NCI-H1105 (cell line): Measurements from ENCODE around the gene CLDN6.

Experiments
- DNase-seq: peaks from one replicate; lab custom pipeline; 2025; lab: John Stamatoyannopoulos, UW

Gene CLDN6

DNA sequence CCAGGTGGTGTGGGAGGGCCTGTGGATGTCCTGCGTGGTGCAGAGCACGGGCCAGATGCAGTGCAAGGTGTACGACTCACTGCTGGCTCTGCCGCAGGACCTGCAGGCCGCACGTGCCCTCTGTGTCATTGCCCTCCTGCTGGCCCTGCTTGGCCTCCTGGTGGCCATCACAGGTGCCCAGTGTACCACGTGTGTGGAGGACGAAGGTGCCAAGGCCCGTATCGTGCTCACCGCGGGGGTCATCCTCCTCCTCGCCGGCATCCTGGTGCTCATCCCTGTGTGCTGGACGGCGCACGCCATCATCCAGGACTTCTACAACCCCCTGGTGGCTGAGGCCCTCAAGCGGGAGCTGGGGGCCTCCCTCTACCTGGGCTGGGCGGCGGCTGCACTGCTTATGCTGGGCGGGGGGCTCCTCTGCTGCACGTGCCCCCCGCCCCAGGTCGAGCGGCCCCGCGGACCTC, 4.5 kb downstream of the CLDN6 start:
- DNase-seq = no peak

DNA sequence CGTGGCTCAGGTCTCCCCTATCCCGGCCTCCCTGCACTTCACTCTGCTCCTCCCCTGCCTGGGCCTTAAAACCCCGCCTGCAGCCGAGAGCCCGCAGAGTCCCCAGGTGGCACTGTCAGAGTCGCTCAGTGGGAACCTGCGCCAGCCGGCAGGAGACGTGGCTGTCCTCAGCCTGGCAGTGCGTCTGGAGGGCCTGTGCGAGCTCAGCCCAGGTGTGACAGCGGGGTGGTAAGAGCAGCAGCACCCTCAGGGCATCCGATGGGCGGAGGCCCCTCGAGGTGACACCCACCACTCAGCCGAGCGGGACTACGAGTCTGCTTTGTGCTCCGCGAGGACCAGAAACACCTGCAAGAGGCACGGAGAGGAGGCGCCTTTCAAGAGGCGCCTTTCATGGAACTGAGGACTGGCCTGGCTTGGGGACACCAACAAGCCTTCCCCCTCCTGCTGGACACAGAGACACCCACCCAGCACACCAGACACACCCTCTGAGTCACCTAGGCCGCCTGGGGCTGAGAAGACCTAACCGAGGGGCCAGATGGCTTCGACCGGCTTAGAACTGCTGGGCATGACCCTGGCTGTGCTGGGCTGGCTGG, 5.1 kb downstream of the CLDN6 start, which contains the start of gene CLDN9:
TSS of gene CLDN9 (plus strand) at position 96 of the 593 bp plus-strand sequence. CDS start at position 536, 440 bp downstream.
- DNase-seq = peak; percentile 61

DNA sequence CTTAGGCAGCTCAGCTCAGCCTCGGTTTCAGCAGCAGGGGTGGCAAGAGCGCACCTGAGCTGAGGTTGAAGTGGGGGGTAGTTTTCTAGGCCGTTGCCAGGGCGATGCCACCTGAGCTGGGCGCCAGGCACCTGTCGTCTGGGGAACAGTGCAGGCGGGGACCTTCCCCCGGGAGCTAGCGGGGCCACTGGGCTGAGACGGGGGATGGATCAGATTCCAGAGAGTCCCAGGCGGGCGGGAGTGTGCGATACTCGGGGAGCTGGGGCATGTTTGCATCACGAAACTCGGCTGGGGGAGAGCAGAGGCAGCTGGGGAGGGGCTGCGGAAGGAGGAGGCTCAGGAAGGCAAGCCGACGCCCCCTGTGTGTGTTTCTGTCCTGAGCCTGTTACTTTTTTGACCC, 5.7 kb downstream of the CLDN6 start:
- peak; percentile 81 for DNase-seq

DNA sequence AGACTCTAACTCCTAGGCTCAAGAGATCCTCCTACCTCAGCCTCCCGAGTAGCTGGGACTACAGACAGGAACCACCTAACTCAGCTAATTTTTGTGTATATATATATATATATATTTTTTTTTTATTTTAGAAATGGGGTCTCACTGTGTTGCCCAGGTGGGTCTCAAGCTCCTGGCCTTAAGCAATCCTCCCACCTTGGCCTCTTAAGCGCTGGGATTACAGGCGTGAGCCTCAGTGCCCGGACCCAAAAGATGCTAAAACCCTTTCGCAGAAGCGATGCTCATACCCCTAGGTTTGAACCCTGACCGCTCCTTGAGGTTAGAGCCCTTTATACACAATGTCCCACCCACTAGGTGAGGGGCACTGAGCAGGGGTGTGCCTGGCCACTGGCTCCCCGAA, 7.5 kb downstream of the CLDN6 start:
- DNase-seq = no peak

DNA sequence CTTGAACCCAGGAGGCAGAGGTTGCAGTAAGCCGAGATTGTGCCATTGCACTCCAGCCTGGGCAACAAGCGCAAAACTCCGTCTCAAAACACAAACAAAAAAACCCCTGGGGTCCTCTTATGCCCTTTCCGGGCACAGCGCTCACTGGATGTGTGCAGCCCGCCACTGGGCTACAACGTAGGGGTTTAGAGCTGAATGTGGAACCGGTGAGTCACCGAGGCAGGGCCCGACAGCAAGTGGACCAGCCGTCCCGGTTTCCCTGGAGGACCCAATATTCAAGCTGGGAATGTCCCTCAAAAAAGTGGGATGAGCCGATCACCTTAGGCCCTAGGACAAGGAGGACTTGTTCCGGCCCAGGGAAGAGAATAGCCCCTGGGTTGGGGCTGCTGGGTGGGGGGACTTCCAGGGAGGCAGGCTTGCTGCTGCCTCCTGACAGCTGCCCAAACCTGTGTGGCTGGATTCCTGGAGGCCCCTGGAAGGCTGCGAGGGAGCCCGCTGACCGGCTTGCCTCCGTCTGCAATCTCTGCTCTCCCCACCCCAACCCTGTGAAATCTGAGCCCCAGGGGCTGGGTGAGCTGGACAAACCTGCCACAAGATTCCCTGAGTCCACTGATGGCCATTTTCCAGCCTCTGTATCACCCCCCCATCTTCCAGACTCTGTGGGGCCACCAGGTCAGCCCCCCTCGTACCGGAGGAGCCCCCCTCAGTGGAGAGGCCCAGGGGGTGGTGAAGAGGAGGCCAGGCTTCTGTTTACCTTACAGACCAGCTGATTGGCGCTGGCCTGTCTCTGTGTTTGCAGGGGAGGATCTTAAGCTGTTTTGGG, 8.2 kb downstream of the CLDN6 start:
- DNase-seq = no peak

DNA sequence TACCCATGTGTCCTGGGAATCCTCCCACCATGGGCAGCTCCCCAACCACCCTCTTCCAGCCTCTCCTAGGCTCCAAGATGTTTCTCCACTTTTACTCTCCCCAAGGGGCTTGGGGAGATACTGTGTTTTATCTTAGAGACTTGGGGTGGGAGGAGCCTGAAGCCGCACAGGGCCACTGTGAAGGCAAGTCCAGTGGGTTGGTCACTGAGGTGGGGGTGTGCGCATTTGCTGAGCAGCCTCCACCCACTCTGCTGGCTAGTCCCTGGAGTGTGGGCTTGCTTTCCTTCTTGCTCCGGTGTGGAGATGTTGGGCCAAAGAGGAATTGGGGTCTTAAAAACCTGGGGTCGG, 9.3 kb downstream of the CLDN6 start:
- no peak for DNase-seq

DNA sequence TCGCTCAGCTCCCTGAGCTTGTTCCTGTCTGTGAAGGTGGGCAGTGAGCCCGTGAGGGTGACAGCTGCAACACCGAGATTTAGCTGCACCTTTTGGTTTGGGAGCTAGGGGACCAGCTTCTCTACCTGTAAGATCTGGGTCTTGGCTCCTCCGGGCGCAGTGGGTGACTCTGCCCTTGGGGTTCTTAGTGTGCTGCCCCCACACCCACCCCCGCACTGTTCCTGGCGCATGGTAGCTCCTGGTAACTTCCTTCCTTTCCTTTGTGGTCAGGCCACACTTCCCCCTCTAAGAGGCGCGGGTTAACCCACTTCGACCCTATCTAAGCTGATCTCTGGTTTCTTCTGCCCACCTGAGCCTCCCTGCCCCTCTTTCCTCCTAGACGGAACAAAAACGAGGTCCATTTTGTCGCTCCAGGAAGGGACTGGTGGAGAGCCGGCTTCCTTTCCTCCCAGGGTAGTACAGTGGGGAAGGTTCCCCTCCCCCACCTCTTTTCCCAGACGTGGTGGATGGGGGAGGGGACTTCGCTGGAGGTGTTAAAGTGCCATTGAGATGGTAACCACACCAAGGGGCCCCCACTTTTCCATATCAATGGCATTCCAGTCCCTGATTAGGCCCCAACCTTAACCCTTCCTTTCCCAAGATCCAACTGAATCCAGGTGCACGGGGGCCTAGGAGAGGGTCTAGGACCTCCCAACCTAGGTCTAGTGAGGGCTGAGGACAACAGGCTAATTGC, 9.9 kb downstream of the CLDN6 start:
- DNase-seq = no peak

DNA sequence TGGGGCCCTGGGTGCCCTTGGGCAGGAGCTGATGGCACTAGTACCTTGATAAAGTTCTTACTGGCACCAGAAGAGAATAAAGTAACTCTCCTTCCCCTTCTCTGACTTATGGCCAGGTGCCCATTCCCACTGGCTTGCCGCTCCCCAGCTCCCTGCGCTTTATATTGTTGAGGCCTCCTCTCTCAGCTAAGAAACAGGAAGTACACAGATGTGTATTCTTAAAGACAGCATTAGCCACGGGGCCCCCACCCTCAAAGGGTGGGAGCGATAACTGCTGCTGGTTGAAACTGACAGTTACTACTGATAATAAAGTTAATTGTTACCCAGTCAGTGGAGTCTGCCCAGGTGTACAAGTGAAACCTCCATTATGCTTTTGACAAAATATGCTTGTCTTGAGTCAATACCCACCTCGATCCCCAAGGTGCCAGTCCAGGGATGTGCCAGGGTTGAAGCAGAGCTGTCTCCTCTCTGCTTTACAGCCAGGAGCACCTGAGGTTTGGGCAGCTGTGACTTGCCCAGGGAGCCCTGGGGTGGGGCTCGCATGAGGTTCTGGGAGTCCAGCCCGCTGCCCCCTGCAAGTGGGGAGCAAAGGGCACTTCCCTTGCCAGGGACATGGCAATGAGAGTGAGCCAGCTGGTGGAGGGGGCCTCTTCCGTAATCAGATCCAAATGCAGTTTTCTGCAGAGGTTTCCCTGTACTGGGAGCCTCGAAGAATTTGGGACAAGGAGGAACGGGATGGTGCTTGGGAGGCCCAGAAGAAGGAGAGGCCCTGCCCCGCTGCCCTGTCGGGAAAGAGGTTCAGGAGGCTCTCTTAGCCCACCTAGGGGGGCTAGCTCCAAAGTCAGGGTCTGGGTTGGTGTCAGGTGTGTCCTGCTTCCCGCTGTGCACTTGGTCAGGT, 10.7 kb downstream of the CLDN6 start:
- DNase-seq = no peak

DNA sequence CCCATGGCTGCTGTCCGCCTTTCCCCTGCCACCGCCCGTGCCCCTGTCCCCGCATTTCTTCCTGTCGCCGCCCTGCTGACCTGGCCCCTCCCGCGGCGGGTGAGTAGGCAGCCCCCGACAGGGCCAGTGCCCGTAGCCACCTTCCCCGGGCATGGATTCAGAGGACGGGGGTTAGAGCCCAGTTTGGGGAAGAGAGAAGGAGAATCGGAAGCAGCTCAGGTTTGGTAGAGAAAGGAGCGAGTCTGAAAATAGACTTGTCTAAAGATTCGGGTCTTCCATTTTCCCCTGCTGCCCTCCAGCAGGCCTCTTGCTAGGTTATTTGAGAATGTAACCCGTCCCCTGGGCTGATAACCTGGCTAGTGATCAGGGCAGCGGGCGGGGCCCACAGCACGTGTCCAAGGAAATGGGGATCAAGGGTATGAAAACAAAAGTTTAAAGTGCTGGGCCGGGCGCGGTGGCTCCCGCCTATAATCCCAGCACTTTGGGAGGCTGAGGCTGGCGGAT, 13.2 kb downstream of the CLDN6 start:
- no peak for DNase-seq

DNA sequence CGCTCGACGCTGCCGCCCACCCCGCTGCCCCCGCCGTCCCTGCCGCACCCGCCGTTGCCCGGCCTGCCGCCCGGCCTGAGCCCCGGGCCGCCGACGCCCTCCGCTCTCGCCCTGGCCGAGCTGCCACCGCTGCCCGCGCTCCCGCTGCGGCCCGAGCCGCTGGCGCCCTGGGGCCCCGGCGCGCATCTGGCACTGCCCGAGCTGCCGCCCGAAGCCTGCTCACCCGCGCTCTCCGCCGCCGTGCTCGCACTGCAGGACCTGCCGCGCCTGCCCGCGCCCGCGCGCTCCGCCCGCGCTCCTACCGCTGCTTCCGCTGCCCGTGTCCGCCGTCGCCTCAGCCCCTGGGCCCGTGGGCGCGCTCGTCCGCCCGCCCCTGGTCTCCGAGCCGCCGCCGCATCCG, 13.7 kb downstream of the CLDN6 start:
- DNase-seq = no peak

DNA sequence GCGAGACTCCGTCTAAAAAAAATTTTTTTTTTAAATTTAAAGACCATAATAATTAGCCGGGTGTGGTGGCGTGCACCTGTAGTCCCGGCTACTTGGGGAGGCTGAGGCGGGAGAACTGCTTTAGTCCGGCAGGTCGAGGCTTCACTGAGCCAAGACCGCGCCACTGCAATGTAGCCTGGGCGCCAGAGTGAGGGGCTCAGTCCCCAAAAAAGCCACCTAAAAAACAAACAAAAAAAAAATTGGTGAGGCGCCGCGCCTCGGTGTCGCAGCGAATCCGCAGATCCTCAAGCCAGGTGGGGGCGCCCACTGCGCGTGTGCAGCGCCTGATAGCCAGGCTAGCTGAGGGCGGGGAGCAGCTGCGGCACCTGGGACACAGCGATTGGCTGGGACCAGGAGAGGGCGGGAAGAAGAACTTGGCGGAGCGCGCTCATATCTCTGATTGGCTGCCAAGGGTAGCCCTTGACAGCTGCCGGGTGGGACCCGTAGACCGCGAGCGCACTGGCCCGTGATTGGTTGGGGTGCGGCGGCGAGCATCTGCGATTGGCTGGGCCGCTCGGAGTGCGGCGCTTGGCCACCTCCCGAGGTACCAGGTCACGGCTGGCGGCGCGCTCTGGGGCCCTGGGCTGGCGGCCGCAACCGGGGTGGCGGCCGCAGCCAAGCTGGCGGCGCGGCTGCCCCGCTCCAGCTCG, 14.3 kb downstream of the CLDN6 start:
- DNase-seq = peak; percentile 90

DNA sequence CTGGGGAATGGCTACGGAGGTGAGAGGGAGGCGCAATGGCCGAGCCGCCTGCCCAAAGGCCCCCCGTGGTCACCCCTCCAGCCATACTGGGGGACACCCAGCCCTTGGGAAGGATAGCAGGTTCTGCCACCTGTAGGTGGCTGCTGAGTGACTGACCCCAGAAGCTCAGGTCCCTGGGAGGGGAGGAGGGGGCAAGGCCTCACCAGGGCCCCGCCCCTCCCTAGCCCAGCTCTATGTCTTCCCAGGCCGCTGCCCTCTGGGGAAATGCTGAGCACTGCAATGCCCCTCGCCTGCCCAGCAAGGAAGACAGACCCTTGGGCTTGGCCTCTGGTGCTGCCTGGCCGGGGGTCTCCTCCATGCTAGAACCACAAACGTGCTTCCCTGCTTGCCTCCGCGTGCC, 16.7 kb downstream of the CLDN6 start:
- DNase-seq = no peak

DNA sequence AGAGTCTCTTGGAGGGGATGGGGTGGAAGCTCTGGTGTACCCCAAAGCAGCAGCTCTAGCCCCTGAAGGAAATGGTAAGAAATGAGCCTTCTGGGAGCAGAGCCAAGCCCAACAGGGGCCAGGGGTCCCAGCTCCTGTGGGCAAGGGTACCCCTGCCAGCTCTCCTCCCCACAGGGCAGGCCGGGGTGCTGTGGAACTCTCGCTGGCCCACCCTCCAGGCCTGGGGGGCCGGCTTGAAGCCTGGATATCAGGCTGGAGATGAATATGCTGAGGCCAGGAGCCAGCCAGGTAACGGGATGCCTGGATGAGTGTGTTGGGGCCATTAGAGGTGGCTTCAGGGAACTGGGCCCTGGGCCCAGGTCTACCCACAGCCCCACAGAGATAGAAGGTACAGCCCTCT, 17.4 kb downstream of the CLDN6 start:
- DNase-seq = no peak

DNA sequence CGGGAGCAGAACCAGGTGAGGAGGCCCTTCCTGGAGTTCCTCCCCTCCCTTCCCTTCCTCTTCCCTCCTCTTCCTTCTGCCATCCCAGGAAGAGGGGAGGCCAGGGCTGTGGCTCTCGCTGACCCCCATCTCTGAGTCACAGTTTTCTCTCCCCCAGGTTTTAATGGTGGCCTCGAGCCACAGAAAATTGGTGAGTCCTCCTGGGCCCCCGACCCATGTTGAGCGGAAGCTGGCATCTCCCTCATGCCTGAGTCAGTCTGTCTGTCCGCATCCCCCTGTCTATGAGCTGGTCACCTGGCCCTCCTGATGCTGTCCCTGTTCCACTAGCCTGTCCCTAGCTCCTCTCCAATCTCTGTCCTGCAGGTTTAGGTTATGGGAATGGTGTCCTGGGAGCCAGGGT, 18.1 kb downstream of the CLDN6 start:
- DNase-seq = no peak

DNA sequence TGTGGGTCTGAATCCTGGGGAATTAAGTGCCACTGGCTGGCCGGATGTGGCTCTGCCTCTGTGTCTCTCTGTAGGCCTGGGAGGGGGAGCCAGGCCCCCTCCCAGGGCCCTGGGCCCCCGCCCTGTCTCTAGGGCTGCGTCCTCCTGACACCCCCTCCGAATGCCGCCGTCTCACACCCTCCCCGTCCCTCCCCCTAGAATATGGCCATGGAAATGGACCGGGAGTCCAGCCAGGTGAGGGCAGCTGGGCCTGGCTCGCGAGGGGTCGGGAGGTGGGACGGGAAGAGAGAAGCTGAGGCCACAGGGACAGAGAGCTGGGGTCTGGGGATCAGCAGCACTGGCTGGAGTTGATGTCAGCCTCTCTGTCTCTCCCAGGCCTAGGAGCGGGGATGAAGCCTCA, 21.7 kb downstream of the CLDN6 start:
- no peak for DNase-seq

DNA sequence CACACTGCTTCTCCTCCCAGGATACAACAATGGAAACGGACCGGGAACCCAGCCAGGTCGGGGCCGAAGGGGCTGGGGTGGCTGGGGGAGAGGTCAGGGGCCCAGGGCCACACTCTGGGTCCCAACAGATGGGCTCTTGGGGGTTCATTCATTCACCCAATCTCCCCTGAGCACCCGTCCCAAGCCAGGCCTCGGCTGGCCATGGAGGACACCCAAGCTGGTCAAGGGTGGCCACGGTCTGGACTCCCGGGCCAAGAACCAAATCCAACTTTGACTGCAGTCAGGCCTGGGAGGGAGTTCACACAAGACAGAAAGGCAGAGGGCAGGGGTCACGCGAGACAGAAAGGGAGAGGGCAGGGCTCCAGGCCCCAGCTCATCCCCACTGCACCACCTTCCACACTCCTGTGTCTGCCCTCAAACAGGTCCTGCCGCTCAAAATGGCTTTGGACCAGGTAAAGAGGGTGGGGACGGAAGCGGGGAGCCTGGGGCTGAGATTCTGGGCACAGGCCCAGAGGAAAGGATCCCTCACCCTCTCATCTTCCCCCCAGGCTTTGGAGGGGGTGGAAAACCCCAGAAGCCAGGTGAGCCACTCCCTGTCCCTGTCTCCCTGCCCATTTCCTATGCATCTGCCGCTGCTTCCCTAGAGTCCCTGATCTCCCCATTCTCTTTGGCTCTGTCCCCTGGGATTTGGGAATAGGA, 25.5 kb downstream of the CLDN6 start:
- DNase-seq = no peak

DNA sequence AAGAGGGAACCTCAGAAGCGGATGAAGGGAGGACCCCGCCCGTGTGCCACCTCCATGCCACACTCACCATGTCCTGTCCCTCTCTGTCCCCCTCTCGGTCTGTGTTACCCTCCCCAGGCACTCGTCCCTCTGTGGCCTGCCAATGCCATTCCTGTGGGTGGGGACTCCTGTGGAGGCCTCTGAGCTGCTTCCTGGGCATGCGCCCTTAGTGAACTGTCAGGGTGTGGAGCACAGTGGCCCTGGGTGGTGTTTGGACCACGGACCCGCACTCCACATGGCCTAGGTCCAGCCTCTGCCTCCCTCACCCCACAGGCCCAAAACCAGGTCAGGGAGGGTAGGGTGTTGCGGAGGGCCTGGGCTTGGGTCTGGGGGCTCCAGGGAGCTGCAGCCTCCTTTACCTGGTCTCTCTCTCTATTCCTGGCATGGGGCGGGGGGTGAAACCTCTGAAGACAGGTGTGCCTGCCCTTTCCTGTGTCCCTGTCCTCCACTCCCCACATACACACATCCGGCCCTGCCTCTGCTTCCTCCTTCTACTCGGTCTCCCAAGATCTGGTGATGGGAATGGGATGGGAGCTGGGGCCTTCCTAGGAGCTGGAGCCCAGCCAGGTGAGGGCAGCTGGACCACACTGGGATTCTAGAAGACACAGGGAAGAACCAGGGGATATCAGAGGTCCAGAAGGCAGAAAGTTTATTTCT, 26.3 kb downstream of the CLDN6 start:
- no peak for DNase-seq

DNA sequence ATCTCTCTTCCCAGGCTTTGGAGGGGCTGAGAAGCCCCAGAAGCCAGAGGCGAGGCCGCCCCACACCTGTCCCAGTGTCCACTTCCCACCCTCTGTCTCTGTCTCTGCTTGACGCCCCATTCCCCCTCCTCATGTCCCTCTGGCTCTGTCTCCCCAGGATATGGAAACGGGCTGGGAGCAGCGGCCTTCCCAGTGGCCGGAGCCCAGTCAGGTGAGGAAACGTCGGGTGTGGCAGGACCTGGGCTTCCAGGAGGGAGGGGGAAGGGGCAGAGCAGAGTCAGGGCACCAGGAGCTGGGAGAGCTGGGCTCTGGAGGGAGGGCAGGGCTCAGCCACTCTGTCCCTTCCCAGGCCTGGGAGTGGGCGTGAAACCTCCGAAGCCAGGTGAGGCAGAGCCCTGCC, 27.1 kb downstream of the CLDN6 start:
- DNase-seq = no peak

DNA sequence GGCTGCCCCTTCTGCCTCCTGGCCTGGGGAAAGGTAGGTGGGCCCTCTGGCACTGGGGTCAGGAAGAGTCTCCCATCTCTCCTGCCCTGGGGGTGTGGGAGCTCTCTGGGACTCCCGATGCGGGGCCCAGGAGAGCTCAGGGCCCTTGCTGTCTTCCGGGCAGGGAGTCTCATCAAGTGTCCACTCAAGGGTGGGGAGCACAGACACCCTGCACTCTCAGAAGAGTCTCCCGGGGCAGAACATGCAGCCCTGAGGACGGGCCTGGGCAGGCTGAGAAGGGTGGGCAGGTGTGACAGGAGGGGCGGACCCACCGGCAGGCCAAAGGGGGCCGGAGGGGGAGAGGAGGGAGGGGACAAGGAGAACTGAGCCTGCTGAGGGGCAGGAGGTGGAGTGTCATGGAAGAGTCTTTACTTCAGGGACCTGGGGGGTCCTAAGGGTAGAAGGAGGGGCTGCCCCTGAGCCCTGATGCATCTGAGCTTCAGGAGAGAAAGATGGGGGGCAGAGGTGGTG, 29.3 kb downstream of the CLDN6 start:
- no peak for DNase-seq

DNA sequence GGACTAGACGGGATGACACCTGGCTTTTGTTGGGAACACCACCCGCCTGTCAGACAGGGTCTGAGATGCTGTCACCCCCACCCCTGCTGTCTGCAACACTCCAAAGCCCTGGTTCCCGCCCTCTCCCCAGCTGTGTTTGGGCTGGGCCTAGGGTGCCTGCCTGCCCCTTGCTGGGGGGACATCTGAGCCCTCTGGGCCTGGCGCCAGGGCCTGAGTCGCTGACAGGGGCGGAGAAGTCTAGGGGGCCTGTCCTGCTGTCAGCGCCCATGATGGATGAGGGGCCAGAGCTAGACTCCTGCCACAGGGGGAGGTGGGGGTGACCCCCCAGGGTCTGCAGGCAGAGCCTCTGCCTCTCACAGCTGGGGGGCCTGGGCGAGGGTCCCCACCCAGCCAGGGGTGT, 30.1 kb downstream of the CLDN6 start:
- no peak for DNase-seq
